ENCODE data around the gene SLC28A2. TPM values are rescaled to one million over a fixed set of nuclear protein-coding genes. Genes with fewer than 3 reads are reported as not detected.

The SLC28A2 gene
- total RNA-seq, 2 donors from 2014 or later = 2.3 TPM; not detected in 1

DNA sequence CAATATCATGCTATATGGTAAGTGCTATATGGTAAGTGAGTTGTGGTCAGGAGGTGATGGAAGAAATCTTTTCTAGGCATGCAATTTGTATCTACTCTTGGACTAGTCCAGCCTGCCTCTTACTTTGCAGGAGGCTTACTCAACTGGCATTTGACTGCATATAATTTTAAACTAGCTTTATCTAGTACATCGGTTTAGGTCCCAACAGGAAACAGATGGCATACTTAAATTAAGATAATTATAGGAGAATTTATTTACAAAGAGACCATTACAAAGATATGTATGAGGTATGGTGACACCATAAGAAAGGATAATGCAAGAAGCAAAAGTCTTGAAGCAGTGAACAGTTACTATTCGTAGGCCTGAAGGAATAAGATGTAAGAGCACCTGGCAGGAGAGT is 7.8 kb downstream of the SLC28A2 start:
- H3K4me1 ChIP-seq = no peaks in the 10 kb centered on the region
- no peak overlapping the region for H3K4me3 ChIP-seq
- H3K36me3 ChIP-seq (replicated peaks in 1 of 2; ENCODE audit: insufficient read depth in 1 of 2, low read depth in 2 of 2) = no peaks in the 10 kb centered on the region
- TF ChIP-seq POLR2A (IDR thresholded peaks at IDR 0.05) = no peak
- TF ChIP-seq, protein P1, sequence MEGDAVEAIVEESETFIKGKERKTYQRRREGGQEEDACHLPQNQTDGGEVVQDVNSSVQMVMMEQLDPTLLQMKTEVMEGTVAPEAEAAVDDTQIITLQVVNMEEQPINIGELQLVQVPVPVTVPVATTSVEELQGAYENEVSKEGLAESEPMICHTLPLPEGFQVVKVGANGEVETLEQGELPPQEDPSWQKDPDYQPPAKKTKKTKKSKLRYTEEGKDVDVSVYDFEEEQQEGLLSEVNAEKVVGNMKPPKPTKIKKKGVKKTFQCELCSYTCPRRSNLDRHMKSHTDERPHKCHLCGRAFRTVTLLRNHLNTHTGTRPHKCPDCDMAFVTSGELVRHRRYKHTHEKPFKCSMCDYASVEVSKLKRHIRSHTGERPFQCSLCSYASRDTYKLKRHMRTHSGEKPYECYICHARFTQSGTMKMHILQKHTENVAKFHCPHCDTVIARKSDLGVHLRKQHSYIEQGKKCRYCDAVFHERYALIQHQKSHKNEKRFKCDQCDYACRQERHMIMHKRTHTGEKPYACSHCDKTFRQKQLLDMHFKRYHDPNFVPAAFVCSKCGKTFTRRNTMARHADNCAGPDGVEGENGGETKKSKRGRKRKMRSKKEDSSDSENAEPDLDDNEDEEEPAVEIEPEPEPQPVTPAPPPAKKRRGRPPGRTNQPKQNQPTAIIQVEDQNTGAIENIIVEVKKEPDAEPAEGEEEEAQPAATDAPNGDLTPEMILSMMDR (IDR thresholded peaks at IDR 0.05) = no peak
- 72% methylated on average over 2 of the region's 2 CpGs for WGBS, 2 donors
- no peak for DNase-seq
- ATAC-seq = no peak
- H3K9me3 ChIP-seq = no peaks in the 10 kb centered on the region
- H3K27me3 ChIP-seq = no peaks in the 10 kb centered on the region
- intact Hi-C loops (cut with DNase I) = no loop called here
- H3K27ac ChIP-seq = no peak overlapping the region

DNA sequence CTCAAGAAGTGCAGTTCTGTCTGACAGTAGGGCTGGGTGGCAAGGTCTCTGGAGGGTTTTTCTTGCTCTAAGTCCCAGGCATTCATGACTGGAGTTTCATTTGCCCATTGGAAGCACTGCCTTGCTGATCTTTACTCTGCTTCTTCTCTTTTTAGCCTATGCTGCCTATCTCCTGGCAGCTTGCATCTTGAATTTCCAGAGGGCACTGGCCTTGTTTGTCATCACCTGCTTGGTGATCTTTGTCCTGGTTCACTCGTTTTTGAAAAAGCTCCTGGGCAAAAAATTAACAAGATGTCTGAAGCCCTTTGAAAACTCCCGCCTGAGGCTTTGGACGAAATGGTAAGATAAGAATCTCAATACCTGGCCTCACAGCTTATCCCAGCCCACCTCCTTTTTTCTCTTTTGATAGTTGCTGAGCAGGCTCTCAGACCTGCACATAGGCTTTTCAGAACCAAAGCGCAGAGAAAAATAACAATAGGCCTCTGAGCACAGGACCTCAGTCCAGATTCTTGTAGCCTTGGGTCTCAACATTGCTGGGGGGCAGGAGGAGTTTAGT is 10.9 kb downstream of the SLC28A2 start:
- 73% methylated on average over 4 of the region's 4 CpGs for WGBS, 2 donors
- H3K27ac ChIP-seq = no peak overlapping the region

DNA sequence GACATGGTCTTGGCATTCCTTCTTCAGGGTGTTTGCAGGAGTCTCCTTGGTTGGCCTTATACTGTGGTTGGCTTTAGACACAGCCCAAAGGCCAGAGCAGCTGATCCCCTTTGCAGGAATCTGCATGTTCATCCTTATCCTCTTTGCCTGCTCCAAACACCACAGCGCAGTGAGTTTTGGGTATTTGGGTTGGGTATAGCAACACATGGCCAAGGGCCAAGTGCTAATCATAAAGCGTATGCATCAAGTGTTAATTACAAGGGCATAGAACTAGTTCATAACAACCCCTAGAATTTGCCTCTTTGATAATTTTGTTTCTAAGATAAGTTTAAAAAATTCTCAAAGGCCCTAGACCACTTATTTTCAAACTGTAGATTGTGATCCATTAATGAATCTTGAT is 11.8 kb downstream of the SLC28A2 start:
- no peaks in the 10 kb centered on the region for H3K27me3 ChIP-seq
- 98% methylated on average over 2 of the region's 2 CpGs for WGBS, 2 donors
- intact Hi-C loops (cut with DNase I) = loop anchor here (2.0 kb wide), 1 partner anchor 43 kb away; no protein-coding TSS in a partner anchor
- ATAC-seq = no peak
- DNase-seq = no peak
- no peak overlapping the region for H3K27ac ChIP-seq
- H3K9me3 ChIP-seq = no peaks in the 10 kb centered on the region
- H3K36me3 ChIP-seq (replicated peaks in 1 of 2; ENCODE audit: insufficient read depth in 1 of 2, low read depth in 2 of 2) = no peaks in the 10 kb centered on the region
- no peak overlapping the region for H3K4me3 ChIP-seq
- TF ChIP-seq, protein P1 (IDR thresholded peaks at IDR 0.05) = no peak
- TF ChIP-seq POLR2A (IDR thresholded peaks at IDR 0.05) = no peak
- no peaks in the 10 kb centered on the region for H3K4me1 ChIP-seq

More for the DNA sequence above, 10.9 kb downstream of the SLC28A2 start:
- Histone ChIP-seq H3K9me3 (no peaks in the 10 kb centered on the region), H3K4me3 (no peak overlapping the region), H3K4me1 (no peaks in the 10 kb centered on the region), H3K36me3 (replicated peaks in 1 of 2; ENCODE audit: insufficient read depth in 1 of 2, low read depth in 2 of 2) (no peaks in the 10 kb centered on the region), H3K27me3 (no peaks in the 10 kb centered on the region)
- DNase-seq (no peak), ATAC-seq (no peak)
- intact Hi-C loops (cut with DNase I) = no loop called here
- TF ChIP-seq POLR2A (IDR thresholded peaks at IDR 0.05) = no peak
- TF ChIP-seq, protein P1 (IDR thresholded peaks at IDR 0.05) = no peak

DNA sequence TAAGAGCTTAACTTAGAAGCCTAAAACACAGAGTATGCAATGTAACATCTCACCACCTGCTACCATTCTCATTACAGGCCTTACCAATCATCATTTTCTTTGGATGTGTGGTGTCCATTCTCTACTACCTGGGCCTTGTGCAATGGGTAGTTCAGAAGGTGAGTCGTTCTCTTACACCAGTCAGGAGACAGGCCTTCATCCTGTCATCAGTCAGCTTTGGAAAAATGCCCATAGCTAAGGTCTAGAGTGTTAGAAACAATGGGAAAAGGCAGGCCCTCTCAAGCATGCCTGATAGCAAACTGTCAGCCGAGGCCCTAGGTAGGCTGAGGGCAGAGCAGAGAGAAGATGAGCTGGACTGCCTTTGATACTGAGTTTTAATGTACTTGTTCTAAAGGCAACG is 13.5 kb downstream of the SLC28A2 start:
- TF ChIP-seq POLR2A (IDR thresholded peaks at IDR 0.05) = no peak
- TF ChIP-seq, protein P1 (IDR thresholded peaks at IDR 0.05) = no peak
- DNase-seq (no peak), ATAC-seq (no peak)
- no peak overlapping the region for H3K27ac ChIP-seq
- no peaks in the 10 kb centered on the region for H3K9me3 ChIP-seq
- H3K4me3 ChIP-seq = no peak overlapping the region
- no peaks in the 10 kb centered on the region for H3K27me3 ChIP-seq
- H3K4me1 ChIP-seq = no peaks in the 10 kb centered on the region
- no peaks in the 10 kb centered on the region for H3K36me3 ChIP-seq (replicated peaks in 1 of 2; ENCODE audit: insufficient read depth in 1 of 2, low read depth in 2 of 2)
- intact Hi-C loops (cut with DNase I) = loop anchor here (2.0 kb wide), 1 partner anchor 45 kb away; no protein-coding TSS in a partner anchor
- WGBS, 2 donors = 88 to 91% methylated on average over 3 of the region's 3 CpGs

DNA sequence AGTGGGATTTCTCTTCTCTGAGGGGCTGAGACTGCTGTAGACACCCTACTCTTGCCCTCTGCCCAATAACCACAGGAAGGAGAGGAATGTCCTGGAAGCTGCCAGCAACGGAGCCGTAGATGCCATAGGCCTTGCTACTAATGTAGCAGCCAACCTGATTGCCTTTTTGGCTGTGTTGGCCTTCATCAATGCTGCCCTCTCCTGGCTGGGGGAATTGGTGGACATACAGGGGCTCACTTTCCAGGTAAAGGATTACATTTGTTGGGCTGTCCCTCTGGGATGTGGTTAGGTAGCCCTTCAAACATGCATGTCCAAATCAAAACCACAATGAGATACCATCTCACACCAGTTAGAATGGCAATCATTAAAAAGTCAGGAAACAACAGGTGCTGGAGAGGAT is 16.1 kb downstream of the SLC28A2 start:
- no peaks in the 10 kb centered on the region for H3K4me1 ChIP-seq
- no peak overlapping the region for H3K27ac ChIP-seq
- 24 to 35% methylated on average over 2 of the region's 2 CpGs for WGBS, 2 donors
- DNase-seq = peak; percentile 29 to 70 (median 41)
- H3K4me3 ChIP-seq = no peak overlapping the region
- intact Hi-C loops (cut with DNase I) = no loop called here
- peak; percentile 42 for ATAC-seq
- TF ChIP-seq POLR2A (IDR thresholded peaks at IDR 0.05) = no peak
- TF ChIP-seq, protein P1 (IDR thresholded peaks at IDR 0.05) = peak in 5 of 7 experiments; percentile 13 to 61 (median 39)
- H3K27me3 ChIP-seq = no peaks in the 10 kb centered on the region
- H3K9me3 ChIP-seq = no peaks in the 10 kb centered on the region
- H3K36me3 ChIP-seq (replicated peaks in 1 of 2; ENCODE audit: insufficient read depth in 1 of 2, low read depth in 2 of 2) = no peaks in the 10 kb centered on the region
